MM.1S (cell line): ENCODE measurements around the gene PSKH1.

Source experiments
- DNase-seq: peaks from one replicate; pipeline ENCODE4 v3.0.0-alpha.2; 2015
- H2AFZ ChIP-seq: fragments of 300-600 bp; sonication (generic); 2 replicates; pipeline ENCODE4 v1.6.0; 2016; ENCODE audit warnings: antibody characterized with exemption, low read length
- H3F3A ChIP-seq: fragments of 300-600 bp; sonication (generic); 2 replicates; pipeline ENCODE4 v1.6.1; 2016; ENCODE audit warnings: mild to moderate bottlenecking, antibody characterized with exemption, low read length, moderate library complexity, mixed read lengths; ENCODE audit not compliant: insufficient read depth
- H3K27ac ChIP-seq: fragments of 300-600 bp; sonication (generic); 2 replicates; pipeline ENCODE4 v1.5.1; 2016; ENCODE audit warnings: mild to moderate bottlenecking, low read length
- H3K27me3 ChIP-seq: fragments of 300-600 bp; sonication (generic); replicated peaks from 2 replicates; pipeline ENCODE4 v1.6.0; 2016; ENCODE audit warnings: low read length; ENCODE audit not compliant: insufficient read depth
- H3K36me3 ChIP-seq: fragments of 300-600 bp; sonication (generic); replicated peaks from 2 replicates; pipeline ENCODE4 v1.6.1; 2016; ENCODE audit warnings: mild to moderate bottlenecking, low read length, mixed read lengths; ENCODE audit not compliant: insufficient read depth
- H3K4me1 ChIP-seq: fragments of 300-600 bp; sonication (generic); 2 replicates; pipeline ENCODE4 v1.6.1; 2016; ENCODE audit warnings: low read length, mixed read lengths
- H3K4me2 ChIP-seq: fragments of 300-600 bp; sonication (generic); 2 replicates; pipeline ENCODE4 v1.6.0; 2016; ENCODE audit warnings: low read depth, low read length
- H3K4me3 ChIP-seq: fragments of 300-600 bp; sonication (generic); 2 replicates; pipeline ENCODE4 v1.5.1; 2016; ENCODE audit warnings: low read length, mixed read lengths
- H3K79me2 ChIP-seq: fragments of 300-600 bp; sonication (generic); 2 replicates; pipeline ENCODE4 v1.6.1; 2016; ENCODE audit warnings: mixed run types, low read length, mixed read lengths
- H3K9ac ChIP-seq: fragments of 300-600 bp; sonication (generic); 2 replicates; pipeline ENCODE4 v1.6.1; 2016; ENCODE audit warnings: low read length, mixed read lengths
- H3K9me2 ChIP-seq: fragments of 300-600 bp; sonication (generic); replicated peaks from 2 replicates; pipeline ENCODE4 v1.6.1; 2016; ENCODE audit warnings: mild to moderate bottlenecking, low read length, mixed read lengths; ENCODE audit not compliant: insufficient read depth
- H3K9me3 ChIP-seq: fragments of 300-600 bp; sonication (generic); replicated peaks from 2 replicates; pipeline ENCODE4 v1.6.1; 2016; ENCODE audit warnings: mild to moderate bottlenecking, low read length, mixed read lengths; ENCODE audit not compliant: insufficient read depth
- H4K20me1 ChIP-seq: fragments of 300-600 bp; sonication (generic); 2 replicates; pipeline ENCODE4 v1.6.1; 2016; ENCODE audit warnings: mild to moderate bottlenecking, low read length, moderate library complexity, mixed read lengths; ENCODE audit not compliant: insufficient read depth
- CTCF ChIP-seq: fragments of 300-600 bp; sonication (generic); IDR thresholded peaks from 2 replicates; pipeline ENCODE4 v1.5.1; 2016; ENCODE audit warnings: antibody characterized with exemption, low read length, mixed read lengths
- EZH2 ChIP-seq: fragments of 300-600 bp; sonication (generic); optimal IDR thresholded peaks from 2 replicates; pipeline ENCODE3; 2017; ENCODE audit warnings: low read depth, mild to moderate bottlenecking, antibody characterized with exemption, low read length, mixed read lengths
- EZH2phosphoT487 ChIP-seq: fragments of 300-600 bp; sonication (generic); IDR thresholded peaks from 2 replicates; pipeline ENCODE4 v1.6.1; 2018; ENCODE audit warnings: antibody characterized with exemption, low read length

Gene PSKH1

GRCh38 chr16:67880584-67880983 lies 12.5 kb upstream of the PSKH1 start:
- no peak for DNase-seq
- Histone ChIP-seq H3F3A (no peaks in the 10 kb centered on the region), H3K4me1 (0 out of 2 replicates have a peak, but pooled peaks cover under 1% of the 10 kb centered on the region), H3K4me3 (no peak overlapping the region), H2AFZ (no peak overlapping the region), H3K9ac (no peak overlapping the region), H3K27ac (no peak overlapping the region), H4K20me1 (no peaks in the 10 kb centered on the region), H3K79me2 (peaks cover 17% of the 10 kb centered on the region), H3K36me3 (no peaks in the 10 kb centered on the region; the same call in none of the 2 replicates), H3K9me3 (no peaks in the 10 kb centered on the region), H3K27me3 (no peaks in the 10 kb centered on the region), H3K4me2 (no peak overlapping the region), H3K9me2 (no peaks in the 10 kb centered on the region)
- no peak for TF ChIP-seq CTCF
- TF ChIP-seq EZH2phosphoT487, result no peak
- no peak for TF ChIP-seq EZH2

- Histone ChIP-seq H3F3A (no peaks in the 10 kb centered on the region), H3K4me2 (no peak overlapping the region), H3K36me3 (no peaks in the 10 kb centered on the region; the same call in none of the 2 replicates), H3K4me3 (no peak overlapping the region), H4K20me1 (no peaks in the 10 kb centered on the region), H3K79me2 (peaks cover 6% of the 10 kb centered on the region), H3K27ac (no peak overlapping the region), H3K9me2 (no peaks in the 10 kb centered on the region), H3K4me1 (no peaks in the 10 kb centered on the region), H3K27me3 (no peaks in the 10 kb centered on the region), H3K9me3 (no peaks in the 10 kb centered on the region), H3K9ac (no peak overlapping the region), H2AFZ (no peak overlapping the region)
- DNase-seq, result no peak
- TF ChIP-seq EZH2, result no peak
- TF ChIP-seq EZH2phosphoT487, result no peak
- no peak for TF ChIP-seq CTCF
These were observed 11.4 kb upstream of the PSKH1 start for GRCh38 chr16:67881621-67882161.

GRCh38 chr16:67882374-67883145 lies 10.5 kb upstream of the PSKH1 start:
- no peak overlapping the region for H3K9ac ChIP-seq
- no peaks in the 10 kb centered on the region for H3K9me3 ChIP-seq
- no peak overlapping the region for H2AFZ ChIP-seq
- H3K4me3 ChIP-seq, result no peak overlapping the region
- no peaks in the 10 kb centered on the region for H3K9me2 ChIP-seq
- H3F3A ChIP-seq, result no peaks in the 10 kb centered on the region
- no peak overlapping the region for H3K27ac ChIP-seq
- no peaks in the 10 kb centered on the region for H3K4me1 ChIP-seq
- H3K4me2 ChIP-seq, result no peak overlapping the region
- no peaks in the 10 kb centered on the region for H3K79me2 ChIP-seq
- TF ChIP-seq CTCF (no peak), EZH2phosphoT487 (no peak), EZH2 (no peak)
- no peaks in the 10 kb centered on the region for H3K27me3 ChIP-seq
- H3K36me3 ChIP-seq, result no peaks in the 10 kb centered on the region; the same call in none of the 2 replicates
- no peak for DNase-seq
- H4K20me1 ChIP-seq, result no peaks in the 10 kb centered on the region
